Left renal pelvis (tissue), 4 donors: ENCODE results near the gene SFXN2. TPM values are rescaled to one million over a fixed set of nuclear protein-coding genes. Genes with fewer than 3 reads are reported as not detected.
"Not testable (repeated sequence)": the region's sequence is repeated elsewhere in the genome, so short reads cannot be mapped to it uniquely, and the experiment has no call there.

Source experiments
- DNase-seq, 4 donors: peaks; one replicate each; pipeline ENCODE4 v3.0.0-alpha.2; 2013; ENCODE audit warnings: low read depth in 4 of 4, low spot score in 3 of 4
- polyA plus RNA-seq, 4 donors: library from polyadenylated mRNA; unstranded; fragments of 120-200 nt; gene quantifications; one replicate each; pipeline ENCODE4 v1.2.1, GENCODE V29; 2013; ENCODE audit not compliant: insufficient read length in 4 of 4

SFXN2 gene, protein sequence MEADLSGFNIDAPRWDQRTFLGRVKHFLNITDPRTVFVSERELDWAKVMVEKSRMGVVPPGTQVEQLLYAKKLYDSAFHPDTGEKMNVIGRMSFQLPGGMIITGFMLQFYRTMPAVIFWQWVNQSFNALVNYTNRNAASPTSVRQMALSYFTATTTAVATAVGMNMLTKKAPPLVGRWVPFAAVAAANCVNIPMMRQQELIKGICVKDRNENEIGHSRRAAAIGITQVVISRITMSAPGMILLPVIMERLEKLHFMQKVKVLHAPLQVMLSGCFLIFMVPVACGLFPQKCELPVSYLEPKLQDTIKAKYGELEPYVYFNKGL
- 10 to 100 TPM in 3 of 4 donors, 1 to 10 TPM in 1; 8.3 to 63.1 (median 50.1) TPM for polyA plus RNA-seq

DNA sequence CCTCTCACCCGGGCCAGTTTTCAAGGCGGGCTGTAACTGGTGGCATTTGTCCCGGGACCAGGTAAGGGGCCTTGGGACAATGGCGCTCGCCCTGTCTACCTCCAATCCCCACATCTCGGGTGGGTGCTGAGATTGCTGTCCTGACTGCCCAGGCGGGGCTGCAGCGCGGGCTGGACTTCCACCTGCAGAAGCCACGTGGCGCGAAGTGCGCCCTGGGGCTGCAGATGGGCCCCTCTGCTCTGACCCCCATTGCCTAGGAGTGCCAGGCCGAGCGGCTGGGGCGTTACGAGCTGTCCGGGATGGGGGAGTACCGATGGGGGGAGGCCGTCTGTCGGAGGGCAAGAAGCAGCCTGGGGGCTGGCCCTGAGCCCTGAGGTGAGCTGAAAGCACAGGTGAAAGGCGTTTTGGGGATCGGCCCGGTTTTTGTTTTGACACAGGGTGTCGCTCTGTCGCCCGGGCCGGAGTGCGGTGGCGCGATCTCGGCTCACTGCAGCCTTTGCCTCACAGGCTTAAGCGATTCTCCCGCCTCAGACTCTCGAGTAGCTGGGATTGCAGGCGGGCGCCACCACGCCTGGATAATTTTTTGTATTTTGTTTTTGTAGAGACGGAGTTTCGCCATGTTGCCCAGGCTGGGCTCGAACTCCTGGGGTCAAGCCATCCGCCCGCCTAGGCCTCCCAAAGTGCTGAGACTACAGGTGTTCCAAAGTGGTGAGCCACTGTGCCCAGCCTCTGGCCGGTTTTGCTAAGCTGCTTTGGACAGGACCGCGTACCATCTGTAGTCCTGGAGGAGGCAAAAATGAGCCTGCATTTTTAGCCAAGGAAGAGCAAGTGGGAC, at the start of gene SFXN2:
Gene SFXN2 (plus strand): TSS at position 16 of the 835 bp plus-strand sequence. CDS start 12,001 bp downstream, outside the sequence.
- DNase-seq, result no peak

DNA sequence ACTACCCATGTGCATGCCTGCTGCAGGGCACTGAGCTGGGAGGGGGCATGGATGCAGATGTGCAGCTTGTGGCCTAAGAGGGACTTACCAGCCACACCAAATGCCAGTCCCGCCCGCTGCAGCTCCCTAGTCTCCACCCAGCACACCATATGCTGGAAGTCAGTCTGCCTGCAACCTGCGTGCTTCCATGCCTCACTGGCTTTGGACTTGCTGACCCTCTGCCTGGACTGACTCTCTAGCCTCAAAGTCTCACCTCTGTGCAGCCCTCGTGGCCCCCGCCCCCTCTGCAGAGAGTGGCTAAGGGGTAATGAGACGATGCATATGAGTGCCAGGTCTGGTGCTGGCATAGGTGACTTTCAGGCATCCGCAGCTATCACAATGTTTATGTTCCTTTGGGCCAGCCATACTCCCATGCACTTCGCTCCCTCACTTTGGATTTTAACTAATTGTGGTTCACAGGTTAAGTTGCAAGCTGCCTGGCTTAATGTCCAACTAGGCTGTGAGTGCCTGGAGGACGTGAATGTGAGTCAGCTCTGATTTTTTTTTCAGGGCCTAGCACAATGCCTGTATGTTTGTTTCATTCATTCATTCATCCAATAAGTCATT, 48.4 kb upstream of the SFXN2 start:
- DNase-seq, result no peak

DNA sequence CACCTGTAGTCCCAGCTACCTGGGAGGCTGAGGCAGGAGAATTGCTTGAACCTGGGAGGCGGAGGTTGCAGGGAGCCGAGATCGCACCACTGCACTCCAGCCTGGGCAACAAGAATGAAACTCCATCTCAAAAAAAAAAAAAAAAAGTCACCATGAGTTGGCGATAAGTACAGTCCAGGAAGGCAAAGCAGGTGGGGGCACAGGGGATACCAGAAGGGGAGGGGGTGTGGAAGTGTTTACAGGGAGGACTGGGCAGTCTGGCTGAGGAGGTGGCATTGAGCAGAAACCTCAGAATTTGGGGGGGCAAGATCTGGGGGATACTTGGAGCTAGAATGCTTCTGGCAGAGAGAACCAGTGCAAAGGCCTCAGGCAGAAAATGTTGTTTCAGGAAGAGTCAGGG, 47.0 kb upstream of the SFXN2 start:
- DNase-seq, result not testable (repeated sequence)

DNA sequence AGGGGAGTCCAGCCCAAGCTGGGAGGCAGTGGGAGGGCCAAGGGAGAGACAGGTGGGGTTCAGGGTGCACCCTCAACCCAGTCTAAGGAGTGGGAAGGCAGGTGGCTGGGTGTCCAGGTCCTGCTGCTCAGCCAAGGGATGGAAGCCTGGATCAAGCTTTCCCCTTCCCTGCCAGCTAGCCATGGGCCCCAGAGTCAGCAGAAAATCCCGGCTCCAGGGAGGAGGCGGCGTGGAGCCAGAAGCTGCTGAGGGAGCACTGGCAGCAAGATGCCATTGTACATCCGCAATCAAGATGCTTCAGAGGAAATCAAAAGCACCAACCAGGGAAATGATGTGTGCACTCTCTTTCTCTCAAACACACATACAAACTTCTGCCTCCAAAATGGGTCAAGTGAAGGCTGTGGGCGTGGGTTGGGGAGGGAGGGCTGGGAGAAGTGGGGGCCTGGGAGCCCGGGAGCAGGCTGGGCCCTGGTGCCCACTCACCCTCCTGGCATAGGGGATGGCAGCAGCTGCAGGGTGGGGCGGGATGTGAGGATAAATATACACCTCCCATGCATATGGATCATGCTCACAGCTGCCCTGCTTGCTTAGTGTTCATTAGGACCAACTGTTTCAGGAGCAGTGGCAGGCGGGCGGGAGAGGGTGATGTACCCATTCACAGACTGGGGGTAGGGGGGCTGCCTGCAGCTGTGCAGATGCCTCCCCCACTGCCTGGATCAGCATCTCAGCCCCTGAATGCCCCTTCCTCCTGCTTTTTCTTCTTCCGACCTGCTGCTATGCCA, 45.9 kb upstream of the SFXN2 start:
- no peak for DNase-seq

DNA sequence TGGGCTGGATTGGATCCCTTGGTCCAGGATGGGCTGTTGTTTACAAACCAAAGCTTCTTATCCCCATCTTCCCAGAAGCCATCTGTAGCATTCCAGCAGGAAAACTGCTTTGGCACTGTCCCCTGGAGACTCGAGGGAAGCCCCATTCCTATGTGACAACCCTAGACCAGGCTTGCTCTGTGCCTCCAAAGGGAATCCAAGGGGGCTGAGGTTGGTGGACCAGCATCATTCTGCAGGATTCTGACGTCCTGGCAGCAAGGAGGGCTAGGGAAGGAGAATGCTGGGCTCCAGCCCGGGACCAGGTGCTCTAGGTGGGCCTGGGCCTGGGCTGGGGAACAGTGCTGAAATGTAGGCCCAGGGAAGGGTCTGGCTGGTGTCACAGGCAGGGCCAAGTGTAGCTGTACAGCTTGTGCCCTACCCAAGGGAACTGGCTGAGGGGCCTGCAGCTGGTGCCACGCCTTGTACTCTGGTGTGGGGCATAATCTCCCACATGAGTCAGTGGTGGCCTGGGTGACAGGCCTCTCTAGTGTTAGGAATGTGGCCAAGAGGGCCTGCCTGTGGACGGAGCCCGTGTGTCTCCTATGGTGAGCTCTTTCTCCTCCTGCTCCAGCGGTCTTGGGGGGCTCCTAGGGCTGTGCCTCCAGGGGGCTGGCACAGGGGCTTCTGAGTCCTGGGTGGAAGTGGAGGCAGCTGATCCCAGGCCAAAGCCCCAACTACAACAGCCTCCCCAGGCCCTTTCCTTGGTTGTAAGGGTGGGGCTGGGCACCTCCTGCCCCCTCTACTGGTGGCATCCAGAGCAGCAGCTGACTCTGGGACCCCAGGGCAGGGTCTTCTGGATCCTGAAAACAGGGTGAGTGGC, 45.0 kb upstream of the SFXN2 start:
- no peak for DNase-seq

DNA sequence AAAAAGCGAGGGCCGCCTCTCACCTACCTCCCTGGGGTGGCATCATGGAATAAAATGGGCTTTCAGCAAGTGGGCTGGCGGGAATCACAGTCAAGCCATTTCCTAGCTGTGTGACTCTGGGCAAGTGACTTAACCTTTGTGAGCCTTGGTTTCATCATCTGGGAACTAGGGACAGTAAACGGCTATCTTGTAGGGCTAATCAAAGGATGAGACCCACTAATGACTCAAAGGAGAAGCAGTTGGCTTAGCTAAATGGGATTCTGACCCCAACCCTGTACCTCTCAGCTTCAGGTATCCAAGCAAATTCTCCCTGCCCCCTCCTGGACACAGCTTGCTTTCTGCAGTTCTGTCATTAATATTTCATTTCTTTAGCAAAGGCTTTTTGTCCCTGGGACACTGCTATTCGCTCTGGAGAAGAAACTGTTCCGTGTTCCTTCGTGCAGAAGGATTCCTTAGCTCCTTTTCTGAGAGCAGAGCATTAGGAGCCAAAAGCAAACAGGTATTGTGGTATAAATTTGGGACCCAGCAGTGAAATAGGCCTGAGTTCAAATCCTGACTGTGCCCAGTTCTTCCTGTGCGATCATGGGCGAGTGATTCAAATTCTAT, 44.3 kb upstream of the SFXN2 start:
- DNase-seq, result no peak

DNA sequence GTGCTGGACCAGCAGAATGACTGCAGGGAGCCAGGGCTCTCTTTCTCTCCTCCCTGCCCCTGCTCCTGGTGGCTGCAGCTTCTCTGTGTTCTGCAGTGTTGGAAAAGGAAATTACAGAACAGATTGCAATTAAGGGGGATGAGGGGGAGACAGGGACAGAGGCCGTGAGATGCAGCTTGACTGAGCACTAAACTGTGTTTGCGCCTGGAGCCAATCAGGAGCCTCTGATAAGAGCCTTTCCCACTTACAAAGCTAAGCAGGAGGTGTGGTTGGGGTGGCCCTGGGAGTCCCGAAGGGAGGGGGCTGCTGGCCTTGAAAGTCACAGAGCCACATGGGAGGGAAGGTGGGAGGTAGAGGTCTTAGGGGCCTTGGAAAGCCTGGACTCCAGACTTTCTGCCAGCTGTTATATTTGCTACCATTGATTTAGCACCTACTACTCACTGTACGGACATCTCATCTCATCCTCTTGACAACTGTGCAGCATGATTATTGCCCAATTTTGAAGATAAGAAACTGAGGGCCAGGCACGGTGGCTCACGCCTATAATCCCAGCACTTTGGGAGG, 43.5 kb upstream of the SFXN2 start:
- DNase-seq, result no peak

DNA sequence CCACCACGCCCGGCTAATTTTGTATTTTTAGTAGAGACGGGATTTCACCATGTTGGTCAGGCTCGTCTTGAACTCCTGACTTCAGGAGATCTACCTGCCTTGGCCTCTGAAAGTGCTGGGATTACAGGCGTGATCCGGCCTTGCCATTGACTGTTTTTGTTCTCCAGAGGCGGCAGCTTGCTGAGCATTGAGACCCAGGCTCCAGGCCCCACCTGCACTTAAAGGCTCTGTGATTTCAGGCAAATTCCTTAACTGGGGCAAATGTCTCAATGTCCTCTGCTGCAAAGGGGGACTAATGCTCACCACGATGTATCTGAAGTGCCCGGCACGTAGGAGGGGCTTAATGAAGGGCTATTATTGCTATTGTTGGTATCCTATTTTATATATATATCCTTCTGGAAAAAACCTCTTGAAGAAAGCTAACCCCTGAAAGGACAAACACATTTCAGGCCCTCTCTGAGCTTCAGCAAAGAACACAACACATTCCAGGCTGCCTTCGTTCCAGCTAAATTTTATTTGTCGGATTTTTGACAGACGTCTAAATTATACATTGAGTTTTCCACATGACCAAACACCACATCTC, 41.1 kb upstream of the SFXN2 start:
- no peak for DNase-seq

DNA sequence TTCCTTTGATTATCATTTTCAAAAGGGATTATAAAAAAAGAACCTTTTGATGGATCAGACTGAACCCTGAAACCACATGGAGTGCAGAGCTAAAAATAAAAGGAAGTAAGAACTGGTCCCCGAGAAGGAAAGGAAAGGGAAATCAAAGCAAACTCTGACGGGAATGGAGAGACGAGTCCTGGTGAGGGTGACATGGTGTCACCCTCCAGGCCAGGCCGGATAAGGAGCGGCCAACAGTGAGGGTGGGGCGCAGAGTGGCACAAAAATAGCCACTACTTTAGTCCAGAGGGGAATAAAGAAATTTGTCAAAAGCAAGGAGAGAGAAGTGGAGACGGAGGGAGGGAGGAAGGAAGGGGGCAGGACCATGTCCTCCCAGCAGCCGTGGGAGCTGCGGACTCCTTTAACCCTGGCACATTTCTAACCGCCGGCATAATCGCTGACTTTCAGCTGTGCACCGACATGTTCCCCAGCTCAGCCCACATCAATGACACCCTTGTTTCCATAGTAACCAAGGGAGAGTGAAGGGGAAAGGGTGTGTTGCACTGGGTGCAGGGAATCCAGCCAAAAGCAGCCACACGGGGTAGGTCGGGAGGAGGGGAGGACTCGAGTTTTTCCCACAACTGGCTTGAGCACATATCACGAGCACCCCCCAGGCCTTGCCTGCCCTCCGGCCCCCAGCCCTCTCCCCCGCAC, 40.5 kb upstream of the SFXN2 start:
- DNase-seq, result no peak

DNA sequence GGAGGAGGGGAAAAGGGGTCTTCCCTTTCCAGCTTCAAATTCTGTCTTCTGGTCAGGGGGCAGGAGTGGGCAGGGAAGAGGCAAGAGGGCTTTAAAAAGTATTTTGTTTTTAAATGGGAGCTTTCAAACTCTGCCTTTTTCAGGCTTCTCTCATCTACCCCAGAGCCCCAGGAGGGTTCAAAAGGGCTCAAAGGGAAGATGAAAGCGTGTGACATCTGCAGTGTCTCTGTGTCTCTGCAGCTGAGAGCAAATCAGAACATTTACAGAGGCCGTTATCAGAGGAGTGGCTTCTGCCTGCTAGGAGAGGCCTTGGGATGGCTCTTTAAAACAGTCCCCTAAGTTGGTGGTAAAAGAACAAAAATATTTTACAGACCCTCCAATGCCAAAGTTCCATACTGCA, 39.9 kb upstream of the SFXN2 start:
- no peak for DNase-seq

DNA sequence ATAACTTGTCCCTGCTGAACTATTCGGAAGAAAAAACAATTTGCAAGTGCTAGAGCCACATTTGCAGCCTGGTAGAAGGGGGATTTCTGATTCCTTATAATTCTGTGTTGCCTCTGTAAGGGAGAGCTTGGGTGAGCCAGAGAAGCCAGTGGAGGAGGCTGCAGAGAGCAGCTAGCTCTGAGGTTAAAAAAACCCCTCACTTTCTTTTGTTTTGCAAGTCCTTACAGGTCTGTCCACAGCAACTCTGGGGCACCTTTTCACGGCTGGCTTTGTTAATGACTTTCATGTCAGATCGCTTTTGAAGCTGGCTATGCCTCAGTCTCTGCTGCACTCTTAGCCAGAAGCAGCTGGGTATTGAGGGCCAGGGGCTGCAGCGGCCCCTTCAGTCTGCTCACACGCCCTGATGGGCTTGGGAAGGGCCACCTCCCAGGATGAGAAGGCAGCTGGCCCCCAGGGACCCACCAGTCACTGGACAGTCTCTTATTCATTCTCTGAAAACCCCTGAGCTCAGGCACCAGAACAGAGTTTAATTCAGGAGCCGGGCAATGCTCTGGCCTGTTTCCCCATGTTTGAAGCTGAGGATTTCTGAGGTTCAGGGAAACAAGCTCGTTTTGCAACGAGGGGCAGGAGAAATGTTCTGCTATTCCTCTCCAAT, 39.3 kb upstream of the SFXN2 start:
- DNase-seq, result no peak

DNA sequence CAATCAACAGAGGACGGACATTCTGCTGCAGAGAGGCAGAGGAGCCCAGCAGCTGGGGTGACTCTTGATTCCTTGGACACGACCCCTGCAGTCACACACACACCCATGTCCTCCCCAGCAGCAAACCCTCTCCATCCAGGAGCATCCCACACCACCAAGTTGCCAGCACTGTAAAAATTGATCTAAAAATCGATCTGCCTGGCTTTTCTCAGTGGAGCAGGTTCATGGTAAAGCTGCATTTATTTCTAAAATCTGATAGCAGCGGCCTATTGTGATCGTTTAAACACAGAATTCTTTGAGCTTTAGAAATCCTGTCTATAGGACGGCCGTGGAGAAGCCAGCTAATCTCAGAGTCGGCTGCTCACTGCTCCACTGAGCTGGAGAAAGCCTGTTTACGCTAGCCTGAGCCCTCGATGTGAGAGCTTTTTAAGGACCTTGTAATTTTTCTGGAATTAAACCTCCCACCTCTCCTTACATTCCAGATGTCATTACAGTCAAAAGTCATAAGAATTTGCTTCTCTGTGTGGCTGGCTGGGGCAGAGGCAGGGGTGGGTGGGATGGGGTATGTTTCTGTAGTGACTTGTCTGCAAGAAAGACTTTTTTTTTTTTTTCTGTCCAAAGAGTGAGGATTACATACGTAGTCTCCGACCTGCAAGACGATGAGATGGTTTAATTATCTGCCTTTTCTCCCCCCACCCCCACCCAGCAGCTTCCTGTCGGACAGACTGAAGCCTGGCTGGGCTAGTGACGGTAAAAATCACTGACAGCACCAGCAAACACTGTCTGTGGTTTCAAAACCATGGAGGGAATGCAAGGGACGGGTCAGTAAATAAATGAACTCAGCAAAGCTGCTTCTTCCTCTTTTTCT, 38.5 kb upstream of the SFXN2 start:
- no peak for DNase-seq

DNA sequence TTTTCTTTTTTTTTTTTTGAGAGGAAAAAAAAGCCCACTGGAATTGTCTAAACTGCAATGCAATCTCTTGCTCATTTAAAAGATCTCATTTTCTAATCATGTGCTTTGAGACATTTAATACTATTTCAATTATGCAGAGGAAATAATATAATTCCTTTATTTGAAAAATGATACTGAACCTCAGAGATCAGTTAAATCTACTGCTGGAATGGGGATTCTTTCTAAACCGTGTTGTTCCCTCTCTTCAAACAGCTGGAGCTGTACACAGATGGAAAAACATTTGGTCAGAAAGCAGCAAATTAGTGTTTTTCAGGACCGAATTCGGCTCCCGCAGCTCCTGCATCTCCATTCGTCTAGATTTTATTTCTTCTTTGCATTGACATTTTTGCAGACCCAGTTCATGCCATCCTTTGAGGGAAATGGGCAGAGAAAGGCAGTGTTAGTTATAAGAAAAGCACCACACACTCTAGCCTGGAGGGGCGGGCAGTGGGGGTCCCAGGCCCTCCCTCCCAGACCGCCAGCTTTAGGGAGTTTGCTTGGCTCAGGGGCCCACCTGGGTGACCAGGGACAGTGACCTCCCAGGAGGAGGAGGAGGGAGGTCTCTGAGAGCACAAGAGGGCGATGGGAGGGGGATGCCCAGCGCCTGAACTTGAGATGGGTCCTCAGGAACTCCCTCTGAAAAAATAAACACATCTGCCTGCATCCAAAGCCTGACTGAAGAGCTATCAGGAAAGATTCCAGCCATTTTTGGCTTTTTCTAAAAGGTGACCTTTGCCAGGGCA, 37.7 kb upstream of the SFXN2 start:
- DNase-seq, result no peak

DNA sequence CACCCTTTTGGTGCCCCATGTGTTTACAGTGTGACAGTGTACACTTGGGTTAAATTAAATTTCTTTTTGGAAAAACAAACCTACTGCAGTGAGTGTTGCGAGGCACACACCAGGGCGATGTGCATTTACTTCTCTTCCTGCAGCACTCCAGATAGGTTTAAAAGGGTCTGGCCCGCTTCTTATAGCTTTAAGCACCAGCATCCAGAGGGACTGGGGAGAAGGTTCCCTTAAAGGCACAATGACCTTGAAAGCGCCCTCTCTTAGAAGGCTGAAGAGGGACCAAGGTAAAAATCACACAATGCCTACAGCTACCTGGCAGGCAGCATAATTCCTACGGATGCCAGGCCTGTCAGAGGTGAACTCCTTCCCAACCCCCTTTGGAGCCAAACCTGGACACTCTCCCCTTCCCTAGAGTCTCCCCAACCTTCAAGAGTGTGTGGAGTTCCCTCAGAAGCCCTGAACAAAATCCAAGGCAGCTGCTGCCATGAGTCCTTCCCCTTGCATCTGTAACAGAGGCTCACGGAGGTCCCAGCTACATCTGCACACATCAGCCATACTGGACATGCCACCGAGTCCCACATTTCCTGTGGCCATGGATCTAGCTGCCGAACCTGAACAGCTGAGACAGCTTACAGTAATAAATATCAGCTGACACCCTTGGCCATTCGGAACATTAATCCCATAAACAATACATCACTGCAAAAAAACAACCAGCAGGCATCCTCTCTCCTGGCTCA, 36.9 kb upstream of the SFXN2 start:
- no peak for DNase-seq

DNA sequence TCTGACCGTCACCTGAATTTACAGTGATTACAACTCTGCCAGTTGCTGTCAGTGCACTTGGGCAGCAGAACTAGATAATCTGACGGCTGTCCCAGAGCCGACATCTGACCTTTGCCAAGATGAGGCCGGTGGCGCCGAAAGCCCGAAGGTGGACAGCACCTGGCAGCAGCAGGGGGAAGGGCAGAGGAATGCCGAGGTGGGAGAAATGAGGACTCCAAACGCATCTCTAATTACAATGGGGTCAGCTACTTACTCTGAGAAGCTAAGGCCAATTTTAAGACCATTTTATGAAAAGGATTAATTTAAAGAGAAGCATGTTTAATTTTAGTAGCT, 36.4 kb upstream of the SFXN2 start:
- DNase-seq, result no peak
